Activated T-helper 1 cell treated with anti-CD3 and anti-CD28 coated beads, Interleukin-2, amount 50 U/mL, for 16 hours (primary cell): ENCODE data around the gene RPL10.

Source experiments
- DNase-seq, 2 donors: peaks; one replicate each; pipeline ENCODE4 v3.0.0-alpha.2; 2020; ENCODE audit warnings: low read depth in 1 of 2, low spot score in 1 of 2

RPL10 gene

GRCh38 chrX:154445776-154446175 lies 47.6 kb downstream of the RPL10 start:
- no peak for DNase-seq

- no peak for DNase-seq
Measured at GRCh38 chrX:154446430-154446829, 48.3 kb downstream of the RPL10 start.

GRCh38 chrX:154448484-154448883 lies 50.3 kb downstream of the RPL10 start:
- DNase-seq: no peak

GRCh38 chrX:154449618-154450017 lies 51.4 kb downstream of the RPL10 start:
- no peak for DNase-seq

GRCh38 chrX:154450312-154450711 lies 52.1 kb downstream of the RPL10 start:
- DNase-seq: no peak
